ENCODE measurements around the gene CHKA.
A peak's percentile ranks its signal among the peaks of the same experiment; 100 is the strongest.

Gene CHKA

GRCh38 chr11:68038718-68039525 is 82.3 kb downstream of the CHKA start, which contains the start of gene TCIRG1:
Gene TCIRG1 (plus strand): TSS chr11:68039025. CDS start chr11:68041272, 2,247 bp downstream.
- DNase-seq (ENCODE audit: low read depth) = peak; percentile 80
- TF ChIP-seq, protein P1, sequence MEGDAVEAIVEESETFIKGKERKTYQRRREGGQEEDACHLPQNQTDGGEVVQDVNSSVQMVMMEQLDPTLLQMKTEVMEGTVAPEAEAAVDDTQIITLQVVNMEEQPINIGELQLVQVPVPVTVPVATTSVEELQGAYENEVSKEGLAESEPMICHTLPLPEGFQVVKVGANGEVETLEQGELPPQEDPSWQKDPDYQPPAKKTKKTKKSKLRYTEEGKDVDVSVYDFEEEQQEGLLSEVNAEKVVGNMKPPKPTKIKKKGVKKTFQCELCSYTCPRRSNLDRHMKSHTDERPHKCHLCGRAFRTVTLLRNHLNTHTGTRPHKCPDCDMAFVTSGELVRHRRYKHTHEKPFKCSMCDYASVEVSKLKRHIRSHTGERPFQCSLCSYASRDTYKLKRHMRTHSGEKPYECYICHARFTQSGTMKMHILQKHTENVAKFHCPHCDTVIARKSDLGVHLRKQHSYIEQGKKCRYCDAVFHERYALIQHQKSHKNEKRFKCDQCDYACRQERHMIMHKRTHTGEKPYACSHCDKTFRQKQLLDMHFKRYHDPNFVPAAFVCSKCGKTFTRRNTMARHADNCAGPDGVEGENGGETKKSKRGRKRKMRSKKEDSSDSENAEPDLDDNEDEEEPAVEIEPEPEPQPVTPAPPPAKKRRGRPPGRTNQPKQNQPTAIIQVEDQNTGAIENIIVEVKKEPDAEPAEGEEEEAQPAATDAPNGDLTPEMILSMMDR (conservative IDR thresholded peaks at IDR 0.05; ENCODE audit: control insufficient read depth, insufficient read depth, low read depth, low read length) = no peak
- peak within 1 kb of the TSS; percentile 76 for H3K4me3 ChIP-seq (ENCODE audit: control insufficient read depth, low read depth, low read length)

- TF ChIP-seq, protein P1 (conservative IDR thresholded peaks at IDR 0.05; ENCODE audit: control insufficient read depth, insufficient read depth, low read depth, low read length) = no peak
- DNase-seq (ENCODE audit: low read depth) = no peak
- peak overlapping the region; percentile 76 for H3K4me3 ChIP-seq (ENCODE audit: control insufficient read depth, low read depth, low read length)
Measured at GRCh38 chr11:68038226-68038717, 82.9 kb downstream of the CHKA start.

GRCh38 chr11:68037411-68038225 is 83.6 kb downstream of the CHKA start:
- H3K4me3 ChIP-seq (ENCODE audit: control insufficient read depth, low read depth, low read length) = no peak overlapping the region
- DNase-seq (ENCODE audit: low read depth) = no peak
- TF ChIP-seq, protein P1 (conservative IDR thresholded peaks at IDR 0.05; ENCODE audit: control insufficient read depth, insufficient read depth, low read depth, low read length) = no peak

DNA sequence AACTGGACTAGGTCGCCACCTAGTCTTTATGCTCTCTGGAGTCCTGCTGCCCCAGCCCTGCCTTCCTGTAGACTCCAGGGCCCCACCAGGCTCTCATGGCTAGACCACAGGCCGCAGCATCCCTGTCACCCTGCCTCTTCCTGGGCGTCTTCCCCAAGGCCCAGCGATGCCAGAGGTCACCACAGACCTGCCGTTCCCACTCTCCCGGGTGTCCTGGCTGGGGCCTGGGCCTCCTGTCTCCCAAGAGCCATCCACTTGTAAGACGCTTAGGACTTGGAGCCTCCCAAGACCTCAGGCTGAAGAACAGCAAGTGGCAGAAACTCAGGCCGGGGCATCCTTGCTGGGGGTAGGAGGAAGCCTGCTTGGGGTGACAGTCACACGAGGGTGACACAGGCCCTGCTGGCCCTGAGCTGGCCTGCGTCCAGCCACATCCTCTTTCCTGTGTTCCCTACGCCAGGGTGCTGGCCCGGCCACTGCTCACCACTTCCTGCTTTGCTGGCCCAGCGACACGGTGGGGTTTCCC is 84.4 kb downstream of the CHKA start:
- DNase-seq (ENCODE audit: low read depth) = no peak
- TF ChIP-seq, protein P1 (conservative IDR thresholded peaks at IDR 0.05; ENCODE audit: control insufficient read depth, insufficient read depth, low read depth, low read length) = no peak
- H3K4me3 ChIP-seq (ENCODE audit: control insufficient read depth, low read depth, low read length) = no peak overlapping the region

DNA sequence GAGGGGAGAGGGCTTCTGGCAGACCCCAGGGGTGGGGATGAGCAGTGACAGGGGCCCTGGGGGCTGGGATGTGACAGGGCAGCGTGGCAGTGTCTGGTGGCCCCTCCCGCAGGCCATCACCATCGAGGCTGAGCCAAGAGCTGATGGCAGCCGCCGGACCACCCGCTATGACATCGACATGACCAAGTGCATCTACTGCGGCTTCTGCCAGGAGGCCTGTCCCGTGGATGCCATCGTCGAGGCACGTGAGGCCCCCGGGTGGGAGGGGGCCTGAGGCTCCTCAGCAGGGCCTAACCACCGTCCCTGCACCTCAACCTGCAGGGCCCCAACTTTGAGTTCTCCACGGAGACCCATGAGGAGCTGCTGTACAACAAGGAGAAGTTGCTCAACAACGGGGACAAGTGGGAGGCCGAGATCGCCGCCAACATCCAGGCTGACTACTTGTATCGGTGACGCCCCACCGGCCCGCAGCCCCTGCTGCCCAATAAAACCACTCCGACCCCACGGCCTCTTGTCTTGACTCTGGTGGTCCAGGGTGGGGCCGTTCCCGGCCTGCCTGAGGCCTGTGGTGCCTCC is 85.0 kb downstream of the CHKA start:
- no peak for DNase-seq (ENCODE audit: low read depth)
- TF ChIP-seq, protein P1 (conservative IDR thresholded peaks at IDR 0.05; ENCODE audit: control insufficient read depth, insufficient read depth, low read depth, low read length) = no peak
- H3K4me3 ChIP-seq (ENCODE audit: control insufficient read depth, low read depth, low read length) = no peak overlapping the region

GRCh38 chr11:68035266-68035876 is 85.8 kb downstream of the CHKA start:
- H3K4me3 ChIP-seq (ENCODE audit: control insufficient read depth, low read depth, low read length) = no peak overlapping the region
- no peak for DNase-seq (ENCODE audit: low read depth)
- TF ChIP-seq, protein P1 (conservative IDR thresholded peaks at IDR 0.05; ENCODE audit: control insufficient read depth, insufficient read depth, low read depth, low read length) = no peak

Measured in fibroblast of mammary gland (primary cell).